Transverse colon (tissue), 4 donors: ENCODE results near the gene ZNF544. TPM values are rescaled to one million over a fixed set of nuclear protein-coding genes. Genes with fewer than 3 reads are reported as not detected.

Experiments used
- DNase-seq: peaks from one replicate; pipeline ENCODE4 v3.0.0-alpha.2; 2019
- H3K27ac ChIP-seq, 4 donors: fragments of 200-600 bp; sonication (generic); 2 replicates each; pipeline ENCODE4 v1.5.1; 2016 to 2018; ENCODE audit warnings: inconsistent platforms in 4 of 4
- H3K27me3 ChIP-seq: fragments of 200-600 bp; sonication (generic); 2 replicates; pipeline ENCODE4 v1.5.1; 2017; ENCODE audit warnings: inconsistent platforms
- H3K36me3 ChIP-seq, 4 donors: fragments of 200-600 bp; sonication (generic); 2 replicates each; pipeline ENCODE4 v1.5.1; 2017 to 2019; ENCODE audit warnings: inconsistent platforms in 4 of 4
- H3K4me1 ChIP-seq, 4 donors: fragments of 200-600 bp; sonication (generic); 2 replicates each; pipeline ENCODE4 v1.5.1; 2017 to 2020; ENCODE audit warnings: inconsistent platforms in 4 of 4
- H3K4me3 ChIP-seq, 4 donors: fragments of 200-600 bp; sonication (generic); 1 replicate in 1 of 4; 2 replicates in 3 of 4; pipeline versions ENCODE4 v1.5.1 to v1.6.1; 2017 to 2019; ENCODE audit warnings: inconsistent platforms in 4 of 4
- H3K9me3 ChIP-seq, 2 donors: fragments of 200-600 bp; sonication (generic); 2 replicates each; pipeline ENCODE4 v1.5.1; 2017 to 2019; ENCODE audit warnings: inconsistent platforms in 2 of 2
- EP300 ChIP-seq: sonication (generic); formaldehyde crosslinking; IDR thresholded peaks from one replicate; pipeline ENCODE4 v1.6.1; 2017; ENCODE audit warnings: antibody characterized with exemption, low read depth
- POLR2A ChIP-seq: fragments of 450-650 bp; IDR thresholded peaks from one replicate; pipeline ENCODE4 v1.6.1; 2016; ENCODE audit warnings: antibody characterized with exemption, mild to moderate bottlenecking, moderate library complexity
- POLR2AphosphoS5 ChIP-seq, 3 donors: sonication (generic); formaldehyde crosslinking; IDR thresholded peaks; one replicate each; pipeline ENCODE4 v1.6.1; 2016; ENCODE audit warnings: antibody characterized with exemption in 3 of 3
- WGBS, 2 donors: methylation state at CpG; one replicate each; pipeline ENCODE4 v1.1.5; 2018; ENCODE audit warnings: low coverage in 1 of 2; 5-methylcytosine and 5-hydroxymethylcytosine counted together
- in situ Hi-C, 4 donors: fragments of 200-750 bp; cut with MboI; loops; one replicate each; pipeline versions ENCODE4 v1.15.0 to v1.15.1; 2017; ENCODE audit warnings: low sequenced_read_pairs in 3 of 4, low pct_ligation_motif_present in 1 of 4, low pct_unique_long_range_greater_than_20kb in 1 of 4
- intact Hi-C: fragments of 100-400 bp; cut with DNase I; formaldehyde crosslinking; loops from one replicate; pipeline ENCODE4 v1.15.1; 2023; ENCODE audit warnings: low total_unique reads
- total RNA-seq, 4 donors: library from RNA; depleted of rRNA; stranded (reverse); fragments of >200 nt; gene quantifications; one replicate each; pipeline ENCODE4 v1.1.0, GENCODE V29; 2016
- TF ChIP-seq, protein P1 (sequence below), 5 experiments: fragments of 200-600 bp in 3 of 5; fragments of 450-650 bp in 2 of 5; sonication (generic) in 3 of 5; IDR thresholded peaks; 1 replicate in 2 of 5; 2 replicates in 3 of 5; pipeline ENCODE4 v1.5.1; 2016 to 2017; ENCODE audit warnings: antibody characterized with exemption in 5 of 5, inconsistent platforms in 3 of 5, mild to moderate bottlenecking in 2 of 5, moderate library complexity in 1 of 5

The ZNF544 gene
- total RNA-seq, 4 donors from 2014 or later, result 8.6 to 62.3 (median 25.1) TPM

DNA sequence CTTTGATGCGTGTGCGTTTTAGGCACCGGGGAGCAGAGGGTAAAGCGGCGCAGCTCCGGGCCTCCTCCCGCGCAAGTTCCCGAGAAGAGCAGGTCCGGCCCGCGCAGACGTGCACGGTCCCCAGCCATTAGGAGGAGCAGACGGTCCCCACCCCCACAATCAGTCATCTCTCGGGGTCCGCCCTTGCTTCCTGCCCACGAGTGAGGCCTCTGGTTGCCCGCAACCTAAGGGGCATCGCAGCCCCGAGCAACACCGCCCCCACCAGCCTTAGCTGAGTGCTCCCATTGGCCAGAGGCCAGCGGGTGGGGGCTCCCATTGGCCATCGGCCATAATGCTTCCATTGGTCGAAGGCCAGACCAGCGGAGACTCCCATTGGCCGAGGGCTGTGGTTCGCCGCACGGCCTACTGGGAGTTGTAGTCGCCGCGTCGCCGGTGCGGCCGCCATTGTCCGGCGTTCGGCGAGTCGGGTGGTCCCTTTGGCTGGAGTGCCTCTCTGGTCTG, 49.9 kb downstream of the ZNF544 start, which contains the start of gene ZNF8:
Gene ZNF8, plus strand, starts transcription at position 415 of the 501 bp plus-strand sequence. CDS start 127 bp downstream, outside the sequence.
- Histone ChIP-seq H3K36me3 (no peaks in the 10 kb centered on the region), H3K4me1 (peaks cover 4 to 17% (median 8%) of the 10 kb centered on the region in 4 donors), H3K9me3 (peaks cover 14 to 23% of the 10 kb centered on the region in 2 donors), H3K27ac (peak within 1 kb of the TSS; percentile 84 to 89 (median 87)), H3K4me3 (peak within 1 kb of the TSS; percentile 65 to 91 (median 78)), H3K27me3 (no peaks in the 10 kb centered on the region)
- intact Hi-C loops, result no loop called here
- WGBS, 2 donors, result 6% methylated on average over 27 of the region's 42 CpGs; no CpG with 5 or more reads in 1 of the 2 donors
- TF ChIP-seq POLR2A (peak; percentile 71), EP300 (no peak), POLR2AphosphoS5 (IDR thresholded peaks at IDR 0.05) (peak; percentile 78 to 88 (median 84))
- TF ChIP-seq, protein P1, sequence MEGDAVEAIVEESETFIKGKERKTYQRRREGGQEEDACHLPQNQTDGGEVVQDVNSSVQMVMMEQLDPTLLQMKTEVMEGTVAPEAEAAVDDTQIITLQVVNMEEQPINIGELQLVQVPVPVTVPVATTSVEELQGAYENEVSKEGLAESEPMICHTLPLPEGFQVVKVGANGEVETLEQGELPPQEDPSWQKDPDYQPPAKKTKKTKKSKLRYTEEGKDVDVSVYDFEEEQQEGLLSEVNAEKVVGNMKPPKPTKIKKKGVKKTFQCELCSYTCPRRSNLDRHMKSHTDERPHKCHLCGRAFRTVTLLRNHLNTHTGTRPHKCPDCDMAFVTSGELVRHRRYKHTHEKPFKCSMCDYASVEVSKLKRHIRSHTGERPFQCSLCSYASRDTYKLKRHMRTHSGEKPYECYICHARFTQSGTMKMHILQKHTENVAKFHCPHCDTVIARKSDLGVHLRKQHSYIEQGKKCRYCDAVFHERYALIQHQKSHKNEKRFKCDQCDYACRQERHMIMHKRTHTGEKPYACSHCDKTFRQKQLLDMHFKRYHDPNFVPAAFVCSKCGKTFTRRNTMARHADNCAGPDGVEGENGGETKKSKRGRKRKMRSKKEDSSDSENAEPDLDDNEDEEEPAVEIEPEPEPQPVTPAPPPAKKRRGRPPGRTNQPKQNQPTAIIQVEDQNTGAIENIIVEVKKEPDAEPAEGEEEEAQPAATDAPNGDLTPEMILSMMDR (IDR thresholded peaks at IDR 0.05), result no peak
- peak; percentile 98 for DNase-seq
- in situ Hi-C loops, result no loop called here

DNA sequence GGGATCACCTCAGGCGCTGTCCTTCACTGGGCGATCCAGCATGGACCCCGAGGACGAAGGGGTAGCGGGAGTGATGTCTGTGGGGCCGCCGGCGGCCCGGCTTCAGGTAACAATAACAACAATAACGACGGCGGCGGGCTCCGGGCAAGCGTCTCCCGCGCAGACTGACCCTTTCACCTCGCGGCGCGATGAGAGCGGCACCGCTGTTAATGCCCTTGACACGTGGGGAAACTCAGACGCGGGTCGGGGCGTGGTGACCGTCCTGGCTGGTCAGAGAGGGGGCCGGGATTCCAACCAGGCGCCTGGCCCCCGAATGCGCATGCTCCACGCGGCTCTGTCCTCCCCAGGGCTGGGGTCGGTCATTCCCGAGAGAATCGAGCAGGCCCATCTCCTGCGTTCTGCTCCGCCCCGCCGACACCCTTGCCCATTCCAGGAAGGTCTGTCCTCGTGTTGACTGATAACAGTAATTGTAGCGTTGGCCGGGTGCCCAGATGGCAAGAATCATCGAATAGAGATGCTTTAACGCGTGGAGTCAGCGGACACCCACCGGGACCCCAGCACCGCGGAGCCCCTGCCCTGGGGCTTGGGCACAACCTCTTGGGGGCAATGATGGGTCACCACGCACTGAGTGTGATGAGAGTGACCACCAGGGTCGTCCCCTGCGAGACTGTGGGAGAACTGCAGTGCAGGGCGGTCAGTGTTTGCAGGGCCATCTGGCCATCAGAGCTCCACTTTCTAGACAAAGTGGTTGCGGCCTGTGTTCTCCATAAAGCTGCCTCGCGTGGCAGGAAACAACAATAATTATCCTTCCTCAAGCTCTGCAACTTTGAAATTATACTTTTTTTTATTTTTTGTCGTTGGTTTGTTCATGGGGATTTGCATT, 50.6 kb downstream of the ZNF544 start:
- in situ Hi-C loops (no loop called here), intact Hi-C loops (no loop called here)
- WGBS, 2 donors, result 9 to 38% methylated on average over 4 to 39 of the region's 60 CpGs
- peak; percentile 63 for DNase-seq
- peak overlapping the region; percentile 84 to 89 (median 87) for H3K27ac ChIP-seq
- peaks cover 4 to 17% (median 8%) of the 10 kb centered on the region in 4 donors for H3K4me1 ChIP-seq
- no peak for TF ChIP-seq POLR2A
- TF ChIP-seq EP300, result no peak
- TF ChIP-seq, protein P1 (IDR thresholded peaks at IDR 0.05), result no peak
- no peak for TF ChIP-seq POLR2AphosphoS5 (IDR thresholded peaks at IDR 0.05)
- peaks cover 7 to 16% of the 10 kb centered on the region in 2 donors for H3K9me3 ChIP-seq
- H3K36me3 ChIP-seq, result no peaks in the 10 kb centered on the region
- peak overlapping the region; percentile 65 to 91 (median 78) for H3K4me3 ChIP-seq
- H3K27me3 ChIP-seq, result no peaks in the 10 kb centered on the region

DNA sequence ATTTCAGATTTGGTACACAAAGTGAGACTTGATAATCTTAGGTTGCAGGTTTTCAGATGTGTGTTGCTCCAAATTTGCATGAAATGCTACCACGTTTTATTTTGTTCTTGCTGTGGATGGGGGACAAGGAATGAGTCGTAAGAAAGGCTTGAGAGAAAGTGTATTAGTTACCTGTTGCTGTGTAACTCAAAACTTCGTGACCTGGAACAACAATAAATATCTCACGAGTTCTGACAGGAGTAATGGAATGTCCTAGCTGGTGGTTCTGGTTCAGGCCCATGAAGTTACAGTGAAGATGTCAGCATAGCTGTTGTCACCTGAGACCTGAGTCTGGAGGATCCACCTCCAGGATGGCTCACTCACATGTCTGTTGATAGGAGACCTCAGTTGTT, 51.2 kb downstream of the ZNF544 start:
- H3K4me1 ChIP-seq, result peaks cover 4 to 17% (median 8%) of the 10 kb centered on the region in 4 donors
- H3K36me3 ChIP-seq, result peaks cover 0 to under 1% (median 0%) of the 10 kb centered on the region in 4 donors
- WGBS, 2 donors, result 80% methylated on average over 3 to 4 of the region's 4 CpGs
- H3K27ac ChIP-seq, result no peak overlapping the region
- in situ Hi-C loops, result no loop called here
- no peak for DNase-seq
- H3K4me3 ChIP-seq, result peak overlapping the region in 1 of 4 donors; percentile 91
- H3K9me3 ChIP-seq, result peaks cover 4 to 10% of the 10 kb centered on the region in 2 donors
- TF ChIP-seq POLR2A, result no peak
- TF ChIP-seq, protein P1 (IDR thresholded peaks at IDR 0.05), result no peak
- TF ChIP-seq POLR2AphosphoS5 (IDR thresholded peaks at IDR 0.05), result no peak
- TF ChIP-seq EP300, result no peak
- H3K27me3 ChIP-seq, result no peaks in the 10 kb centered on the region
- intact Hi-C loops, result no loop called here

DNA sequence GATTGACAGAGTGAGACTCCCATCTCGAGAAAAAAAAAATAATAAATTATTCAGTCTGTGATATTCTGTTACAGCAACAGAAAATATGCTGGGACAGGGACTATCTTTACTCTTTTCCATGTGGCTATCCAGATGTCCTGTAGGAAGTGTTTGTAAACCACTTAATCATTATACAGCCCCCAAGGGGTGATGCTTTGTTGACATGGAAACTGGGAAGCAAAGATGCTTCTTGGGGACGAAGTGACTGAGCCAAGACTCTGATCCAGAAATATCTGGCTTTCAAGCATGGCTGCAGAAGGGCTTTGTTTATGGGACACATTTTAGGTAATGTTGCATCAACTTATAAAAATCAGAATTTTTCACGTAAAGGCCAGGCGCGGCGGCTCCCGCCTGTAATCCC, 55.5 kb downstream of the ZNF544 start:
- H3K9me3 ChIP-seq, result no peaks in the 10 kb centered on the region
- no peak for DNase-seq
- peaks cover 0 to 10% (median 6%) of the 10 kb centered on the region in 4 donors for H3K4me1 ChIP-seq
- in situ Hi-C loops (no loop called here), intact Hi-C loops (no loop called here)
- no peak overlapping the region for H3K27ac ChIP-seq
- H3K36me3 ChIP-seq, result peaks cover 0 to 42% (median 15%) of the 10 kb centered on the region in 4 donors
- H3K4me3 ChIP-seq, result no peak overlapping the region
- 74 to 90% methylated on average over 2 to 7 of the region's 7 CpGs for WGBS, 2 donors
- H3K27me3 ChIP-seq, result no peaks in the 10 kb centered on the region
- TF ChIP-seq, protein P1 (IDR thresholded peaks at IDR 0.05), result no peak
- TF ChIP-seq EP300 (no peak), POLR2AphosphoS5 (IDR thresholded peaks at IDR 0.05) (no peak), POLR2A (no peak)
